ENCODE results near the gene SSMEM1.

The SSMEM1 gene

DNA sequence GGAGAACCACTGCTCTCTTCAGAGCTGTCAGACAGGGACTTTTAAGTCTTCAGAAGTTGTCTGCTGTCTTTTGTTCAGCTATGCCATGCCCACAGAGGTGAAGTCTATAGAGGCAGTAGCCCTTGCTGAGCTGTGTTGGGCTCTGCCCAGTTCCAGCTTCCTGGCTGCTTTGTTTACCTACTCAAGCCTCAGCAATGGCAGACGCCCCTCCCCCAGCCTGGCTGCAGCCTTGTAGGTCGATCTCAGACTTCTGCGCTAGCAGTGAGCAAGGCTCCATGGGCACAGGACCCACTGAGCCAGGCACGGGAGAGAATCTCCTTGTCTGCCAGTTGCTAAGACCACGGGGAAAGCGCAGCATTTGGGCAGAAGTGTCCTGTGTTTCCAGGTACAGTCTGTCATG is 46.9 kb downstream of the SSMEM1 start:
- no peak for DNase-seq

DNA sequence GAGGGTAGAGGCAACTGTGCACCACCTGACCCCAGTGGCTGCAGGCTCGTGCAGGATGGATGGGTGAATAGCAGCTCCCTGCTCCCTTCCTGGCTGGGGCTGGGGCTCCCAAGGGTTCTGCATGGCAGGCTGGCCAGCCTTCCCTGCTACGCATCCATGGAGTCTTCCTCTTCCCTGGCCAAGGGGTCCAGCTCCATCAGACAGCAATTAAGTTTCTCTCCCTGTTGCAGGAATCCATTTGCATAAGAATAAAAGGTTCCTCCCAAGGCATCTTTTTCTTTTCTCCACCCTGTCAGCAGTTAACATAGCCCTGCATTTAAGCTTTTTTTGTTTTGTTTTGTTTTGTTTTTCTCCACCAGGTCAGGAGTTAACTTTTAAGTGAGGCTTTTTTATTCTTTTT is 49.0 kb downstream of the SSMEM1 start:
- no peak for DNase-seq

DNA sequence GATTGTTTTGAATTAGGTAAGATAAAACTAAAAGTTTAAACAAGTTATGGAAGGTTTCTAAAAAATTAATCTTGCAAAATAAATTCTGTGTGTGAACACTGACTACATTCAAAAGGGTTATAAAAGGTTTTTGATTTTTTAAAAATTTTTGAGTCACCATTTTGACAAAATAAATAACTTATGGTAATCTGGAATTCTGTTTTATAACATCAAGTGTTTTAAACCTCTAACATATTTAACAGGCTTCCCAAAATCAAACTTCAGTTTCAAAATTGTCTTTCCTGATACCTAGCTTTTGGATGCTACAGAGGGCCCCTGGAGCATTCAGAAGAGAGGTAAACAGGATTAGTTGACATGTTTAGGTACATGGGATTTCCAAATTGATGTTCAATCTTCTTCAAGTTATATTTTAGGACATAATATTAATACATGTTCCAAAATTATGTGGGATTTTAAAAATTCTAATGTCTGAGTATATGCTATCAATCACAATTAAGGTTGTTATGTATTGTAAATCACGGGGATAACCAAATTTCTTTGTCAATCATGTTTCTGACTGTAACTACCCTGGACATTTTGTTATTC is 50.9 kb downstream of the SSMEM1 start:
- DNase-seq = no peak

DNA sequence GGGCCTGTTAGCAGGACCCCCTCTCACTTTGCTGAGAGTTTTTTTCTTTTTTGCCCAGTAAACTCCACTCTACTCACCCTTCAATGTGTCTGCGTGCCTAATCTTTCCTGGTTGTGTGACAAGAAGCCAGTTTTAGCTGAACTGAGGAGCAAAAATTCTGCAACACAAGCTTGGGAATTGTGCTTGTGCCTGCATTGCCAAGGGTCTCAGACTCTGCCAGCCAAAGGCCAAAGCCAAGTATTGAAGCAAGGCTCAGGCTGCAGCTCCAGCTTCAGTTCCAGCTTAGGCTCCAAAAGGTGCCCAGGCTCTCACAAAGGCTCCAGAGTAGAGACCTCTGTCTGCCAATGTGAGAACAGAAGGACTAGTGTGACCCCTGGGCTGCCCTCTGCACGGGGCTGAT is 54.8 kb downstream of the SSMEM1 start:
- DNase-seq = no peak

DNA sequence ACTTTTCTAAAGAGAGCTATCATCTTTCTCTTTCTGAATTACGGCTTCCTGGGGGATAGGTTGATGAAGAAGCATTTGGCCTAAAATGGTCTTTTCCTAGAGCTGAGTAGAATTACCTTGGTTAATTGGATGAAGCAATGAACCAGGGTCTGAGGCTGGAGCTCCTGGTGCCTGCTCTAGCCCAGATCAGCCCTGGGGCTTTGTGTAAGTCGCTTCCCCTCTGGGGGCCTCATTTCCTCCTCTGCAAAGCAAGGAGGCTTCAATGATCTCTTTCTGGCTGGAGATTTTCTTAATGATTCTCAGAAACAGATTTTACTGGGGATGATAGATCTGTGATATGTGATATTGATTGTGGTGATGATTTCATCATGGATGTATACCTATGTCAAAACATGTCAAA is 55.5 kb downstream of the SSMEM1 start:
- DNase-seq = no peak
